GM20431 (cell line): ENCODE data around the gene PPIC.

ENCODE experiments used
- in situ Hi-C: fragments of 300-500 bp; cut with MseI, MboI; formaldehyde crosslinking; loops from one replicate; pipeline ENCODE4 v1.15.0; 2020; ENCODE audit warnings: low sequenced_read_pairs; ENCODE audit not compliant: unreplicated experiment

The PPIC gene

GRCh38 chr5:123036391-123037103, at the start of gene PPIC:
Gene PPIC (minus strand): TSS chr5:123036725. CDS start chr5:123036625, 100 bp downstream.
- in situ Hi-C loops, result no loop called here

GRCh38 chr5:123085638-123086286, 49.2 kb upstream of the PPIC start:
- in situ Hi-C loops, result no loop called here

GRCh38 chr5:123084730-123085605, 48.4 kb upstream of the PPIC start:
- in situ Hi-C loops, result no loop called here

GRCh38 chr5:123083298-123083697, 46.8 kb upstream of the PPIC start:
- in situ Hi-C loops, result no loop called here

GRCh38 chr5:123080215-123080614, 43.7 kb upstream of the PPIC start:
- in situ Hi-C loops, result no loop called here

- in situ Hi-C loops, result no loop called here
Observed at GRCh38 chr5:123075521-123076163, 39.1 kb upstream of the PPIC start.

- in situ Hi-C loops, result no loop called here
Observed at GRCh38 chr5:123068368-123068938, 31.9 kb upstream of the PPIC start.

- in situ Hi-C loops, result no loop called here
Observed at GRCh38 chr5:123066016-123066415, 29.5 kb upstream of the PPIC start.

- in situ Hi-C loops, result no loop called here
Observed at GRCh38 chr5:123059455-123059854, 22.9 kb upstream of the PPIC start.

GRCh38 chr5:123051206-123051605, 14.7 kb upstream of the PPIC start:
- in situ Hi-C loops, result no loop called here

- in situ Hi-C loops, result no loop called here
Observed at GRCh38 chr5:123047706-123048105, 11.2 kb upstream of the PPIC start.

- in situ Hi-C loops, result no loop called here
Observed at GRCh38 chr5:123046222-123046621, 9.7 kb upstream of the PPIC start.

GRCh38 chr5:123044926-123045617, 8.5 kb upstream of the PPIC start:
- in situ Hi-C loops, result no loop called here

GRCh38 chr5:123039673-123040072, 3.1 kb upstream of the PPIC start:
- in situ Hi-C loops, result no loop called here

- in situ Hi-C loops, result no loop called here
Observed at GRCh38 chr5:123037104-123037418, 536 bp upstream of the PPIC start.

GRCh38 chr5:123035918-123036390, 571 bp downstream of the PPIC start:
- in situ Hi-C loops, result no loop called here

GRCh38 chr5:123035360-123035917, 1.1 kb downstream of the PPIC start:
- in situ Hi-C loops, result no loop called here

- in situ Hi-C loops, result no loop called here
Observed at GRCh38 chr5:123033157-123033671, 3.3 kb downstream of the PPIC start.

GRCh38 chr5:123028222-123028621, 8.3 kb downstream of the PPIC start:
- in situ Hi-C loops, result no loop called here
